ENCODE results near the gene STRN3.

STRN3 gene

DNA sequence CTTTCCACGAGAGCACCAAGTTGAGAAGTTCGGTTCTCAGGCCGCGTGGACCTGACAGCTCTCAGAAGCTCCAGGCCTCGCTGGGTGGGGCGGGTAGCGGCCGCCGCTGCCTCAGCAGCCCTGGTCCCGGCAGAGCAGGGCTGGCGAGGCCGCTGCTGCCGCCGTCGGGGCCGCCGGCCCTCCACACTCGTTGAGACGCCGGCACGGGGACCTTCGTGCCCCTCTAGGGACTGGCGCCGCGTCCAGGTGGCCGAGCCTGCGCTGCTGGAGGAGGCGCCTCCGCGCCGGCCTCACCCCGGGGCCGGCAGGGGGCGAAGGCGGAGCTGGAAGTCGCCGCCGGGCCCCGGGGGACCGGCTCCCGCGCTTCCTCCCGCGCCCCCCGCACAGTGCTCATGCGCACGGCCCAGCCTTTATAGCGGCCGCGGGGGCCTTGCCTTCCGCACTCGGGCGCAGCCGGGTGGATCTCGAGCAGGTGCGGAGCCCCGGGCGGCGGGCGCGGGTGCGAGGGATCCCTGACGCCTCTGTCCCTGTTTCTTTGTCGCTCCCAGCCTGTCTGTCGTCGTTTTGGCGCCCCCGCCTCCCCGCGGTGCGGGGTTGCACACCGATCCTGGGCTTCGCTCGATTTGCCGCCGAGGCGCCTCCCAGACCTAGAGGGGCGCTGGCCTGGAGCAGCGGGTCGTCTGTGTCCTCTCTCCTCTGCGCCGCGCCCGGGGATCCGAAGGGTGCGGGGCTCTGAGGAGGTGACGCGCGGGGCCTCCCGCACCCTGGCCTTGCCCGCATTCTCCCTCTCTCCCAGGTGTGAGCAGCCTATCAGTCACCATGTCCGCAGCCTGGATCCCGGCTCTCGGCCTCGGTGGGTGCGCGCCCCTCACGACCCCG is 151.8 kb downstream of the STRN3 start, which contains the start of gene COCH:
Gene COCH (plus strand): TSS at position 440 of the 879 bp plus-strand sequence. CDS start 380 bp downstream, at position 820.
- peak in 6 of 58 donors; percentile 2 to 45 (median 12) for DNase-seq

DNA sequence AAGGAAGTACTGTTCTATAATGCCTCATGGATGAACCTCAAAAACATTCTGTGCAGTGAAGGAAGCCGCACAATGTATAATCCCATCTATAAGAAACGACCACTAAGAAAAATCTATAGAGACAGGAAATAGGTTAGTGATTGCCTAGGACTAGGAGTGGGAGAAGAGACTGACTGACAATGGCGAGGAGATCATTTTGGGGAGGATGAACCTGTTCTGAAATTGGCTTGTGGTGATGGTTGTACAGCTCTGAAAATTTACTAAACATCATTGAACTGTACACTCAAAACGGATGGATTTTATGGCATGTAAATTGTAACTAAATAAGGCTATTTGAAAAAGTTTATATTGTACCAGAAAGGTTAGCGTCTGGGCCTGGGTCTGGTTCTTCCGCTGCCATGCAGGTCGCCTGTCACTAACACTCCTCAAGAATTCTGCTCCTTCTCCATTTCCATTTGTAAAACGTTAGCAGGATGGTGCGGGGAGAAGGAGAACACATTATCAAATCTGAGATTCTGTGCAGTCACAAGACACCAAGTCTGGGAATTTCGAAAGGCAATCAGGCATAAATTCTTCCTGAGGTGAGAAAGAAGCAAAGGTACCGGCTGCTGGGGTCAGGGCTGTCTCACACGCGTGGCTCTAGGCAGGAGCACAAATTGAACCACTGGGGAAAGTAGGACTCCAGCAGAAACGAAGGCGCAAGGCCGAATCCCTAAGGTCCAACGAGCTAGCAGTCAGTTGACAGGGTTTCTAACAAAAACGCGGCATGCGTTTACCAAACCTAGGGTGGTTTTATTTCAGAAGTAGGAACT is 152.7 kb downstream of the STRN3 start:
- no peak for DNase-seq

DNA sequence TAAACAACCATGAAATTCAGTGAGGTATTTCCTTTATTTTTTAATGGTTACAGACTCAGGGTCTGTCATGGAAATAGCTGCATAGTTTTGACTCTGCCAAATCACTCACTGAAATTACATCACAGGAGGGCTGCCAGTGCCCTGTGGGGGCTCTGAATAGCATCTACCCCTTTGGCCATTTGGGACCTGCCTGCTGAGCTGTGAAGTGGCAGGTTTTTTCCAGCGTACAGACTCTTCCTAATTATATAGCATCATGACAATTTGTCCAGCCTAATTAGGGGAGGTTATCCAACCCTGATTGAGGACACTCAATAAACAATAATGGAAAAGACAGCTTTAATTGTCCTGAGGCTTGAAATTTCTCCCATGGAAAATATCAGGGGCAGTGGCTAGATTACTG is 153.6 kb downstream of the STRN3 start:
- DNase-seq = no peak

DNA sequence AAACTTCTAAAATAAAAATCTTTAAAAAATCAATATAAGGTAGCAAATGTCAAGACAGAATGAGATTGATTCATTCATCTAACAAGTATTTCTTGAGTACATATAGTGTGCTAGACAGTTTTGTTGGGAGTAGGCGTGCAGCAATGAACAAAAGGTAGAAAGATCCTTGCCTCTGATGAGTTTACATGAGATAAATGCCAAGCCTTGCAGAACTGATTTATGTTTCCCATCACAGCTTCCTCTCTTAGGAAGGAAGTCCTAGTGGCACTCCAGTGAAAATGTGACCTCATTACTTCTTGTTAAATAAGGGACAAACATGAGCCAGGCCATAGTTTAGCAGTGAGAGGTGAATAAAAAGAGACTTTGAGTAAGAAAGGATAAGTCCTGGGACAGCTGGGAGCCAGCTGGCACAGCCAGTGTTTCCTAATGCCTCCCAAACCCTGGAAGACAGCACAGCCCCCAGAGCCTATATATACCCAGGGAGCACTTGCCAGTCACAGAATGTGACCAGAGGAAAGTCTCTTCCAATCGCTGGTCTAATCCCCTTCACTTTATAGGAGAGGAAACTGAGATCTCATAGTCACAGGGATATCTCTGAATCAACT is 156.5 kb downstream of the STRN3 start:
- no peak for DNase-seq

DNA sequence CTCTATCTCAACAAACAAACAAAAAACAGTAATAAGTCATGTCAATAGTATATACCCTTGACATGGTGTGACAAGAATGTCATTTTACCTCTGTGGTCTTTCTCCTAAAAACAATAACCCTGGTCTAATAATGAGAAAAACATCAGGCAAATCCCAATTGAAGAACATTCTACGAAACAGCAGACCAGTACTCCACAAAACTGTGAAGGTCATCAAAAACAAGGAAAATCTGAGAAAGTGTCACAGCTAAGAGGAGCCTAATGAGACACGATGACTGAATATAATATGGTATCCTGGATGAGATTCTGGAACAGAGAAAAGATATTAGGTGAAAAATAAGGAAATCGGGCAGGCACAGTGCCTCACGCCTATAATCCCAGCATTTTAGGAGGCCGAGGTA is 157.4 kb downstream of the STRN3 start:
- DNase-seq = no peak

DNA sequence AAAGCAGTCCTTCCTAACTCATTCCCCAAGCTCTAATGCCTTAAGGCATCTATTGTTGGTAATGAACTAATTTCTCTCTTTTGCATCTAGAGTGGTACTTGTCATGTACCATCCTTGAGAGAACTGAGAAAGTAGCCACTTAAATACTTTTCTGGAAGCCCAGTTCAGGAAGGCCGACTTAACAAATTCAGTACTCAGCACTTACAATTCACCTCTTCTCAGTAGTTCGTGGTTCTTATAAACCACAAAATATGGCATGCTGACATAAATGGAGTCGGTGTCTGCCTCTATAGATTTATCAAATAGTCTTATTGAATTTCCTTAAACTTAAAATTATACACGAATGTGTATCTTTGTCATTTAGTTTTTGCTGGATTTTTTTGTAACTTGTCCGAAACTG is 161.2 kb downstream of the STRN3 start:
- no peak for DNase-seq

DNA sequence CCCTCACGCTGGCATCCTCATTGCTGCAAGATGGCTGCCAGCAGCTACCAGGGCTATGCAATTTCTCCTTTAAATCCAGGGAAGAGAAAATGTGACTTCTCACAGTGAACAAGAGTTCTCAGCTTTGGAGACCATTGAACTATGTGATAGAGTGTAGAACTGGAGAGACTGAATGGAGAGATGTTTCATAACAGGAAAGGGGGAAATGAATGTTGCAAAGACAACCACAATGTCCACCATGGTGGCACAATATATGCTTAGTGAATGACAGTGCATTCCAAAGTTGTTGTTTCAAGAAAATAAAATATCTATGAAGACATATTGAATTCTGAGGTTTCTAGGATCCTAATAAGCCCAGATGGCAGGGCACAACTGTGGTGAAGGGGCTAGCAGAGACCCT is 165.0 kb downstream of the STRN3 start:
- no peak for DNase-seq

DNA sequence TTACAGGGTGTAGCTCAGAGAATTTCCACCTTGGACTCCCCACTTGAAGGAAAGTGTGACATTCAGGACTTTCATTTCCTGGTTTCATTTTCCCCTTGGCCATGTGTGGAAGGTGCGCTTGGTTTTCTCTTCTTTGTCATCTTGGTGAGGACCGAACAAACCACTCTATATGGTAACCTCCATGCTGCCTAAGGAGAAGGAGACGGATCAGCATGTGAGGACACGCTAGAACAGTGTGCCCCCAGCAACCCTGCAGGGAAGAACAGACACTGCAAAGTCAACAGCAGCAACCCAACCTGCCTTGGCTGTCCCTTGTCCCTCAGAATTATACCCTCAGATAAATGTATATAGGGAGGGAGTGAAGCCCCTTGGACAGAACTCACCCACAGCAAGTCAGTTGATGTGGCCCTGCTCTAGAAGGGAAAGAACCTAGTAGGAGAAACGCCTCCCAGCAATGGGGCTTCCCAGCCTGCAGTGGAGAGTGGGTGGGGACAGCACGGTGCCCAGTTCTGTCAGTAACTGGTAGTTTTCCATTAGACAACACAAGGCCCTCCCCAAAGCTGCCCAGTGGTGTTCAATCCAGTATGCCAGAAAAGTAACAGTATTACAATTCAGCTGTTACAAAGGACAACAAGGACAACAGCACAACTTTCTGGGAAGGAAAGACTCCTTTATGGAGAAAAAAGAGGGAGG is 170.7 kb downstream of the STRN3 start:
- no peak for DNase-seq

- no peak for DNase-seq
Observed at GRCh38 chr14:30854492-30854891, 171.7 kb downstream of the STRN3 start.

DNA sequence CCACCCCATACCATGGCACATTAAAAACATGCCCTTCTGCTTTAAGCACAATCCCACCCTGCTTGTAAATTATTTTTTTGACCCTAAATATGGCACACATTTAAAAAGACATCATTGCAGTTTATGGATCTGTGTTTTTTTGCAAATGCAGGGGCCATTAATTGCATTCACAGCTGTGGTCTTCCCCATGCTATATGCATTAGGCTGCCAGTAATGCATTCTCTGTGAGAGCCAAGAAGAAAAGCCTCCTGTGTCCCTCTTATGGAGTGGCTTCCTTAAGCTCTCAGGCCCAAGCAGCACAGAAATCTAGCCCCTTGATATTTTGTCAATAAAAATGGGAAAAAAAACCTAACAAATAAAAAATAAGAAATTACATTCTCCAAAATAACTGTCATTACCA is 172.2 kb downstream of the STRN3 start:
- DNase-seq = no peak

GRCh38 chr14:30849983-30850382 is 176.2 kb downstream of the STRN3 start:
- no peak for DNase-seq

DNA sequence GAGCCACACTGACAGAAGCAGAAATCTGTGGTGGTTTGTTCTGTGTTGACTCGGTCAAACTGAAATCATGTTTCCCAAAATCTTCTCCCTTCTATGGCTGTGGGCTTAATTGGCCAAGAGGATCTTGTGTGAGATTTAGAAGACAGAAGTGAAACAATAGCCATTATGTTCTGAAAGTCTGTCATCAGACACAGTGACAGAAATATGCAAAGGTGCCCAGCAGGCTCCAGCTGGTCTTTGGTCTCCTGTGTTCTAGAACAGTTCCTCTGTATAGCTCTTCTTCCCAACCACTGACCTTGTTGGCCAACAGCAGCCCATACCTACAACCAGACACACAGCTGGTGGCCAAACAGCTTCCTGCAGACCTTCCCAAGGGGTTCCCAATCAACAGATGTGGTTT is 176.8 kb downstream of the STRN3 start:
- DNase-seq = no peak

- DNase-seq = no peak
Observed at GRCh38 chr14:30848449-30849240, 177.5 kb downstream of the STRN3 start.
